ENCODE data around the gene ACR. TPM values are rescaled to one million over a fixed set of nuclear protein-coding genes. Genes with fewer than 3 reads are reported as not detected.
A peak's percentile ranks its signal among the peaks of the same experiment; 100 is the strongest.

Gene ACR
- total RNA-seq, 1 donor from 2014 or later = 0.22 TPM

DNA sequence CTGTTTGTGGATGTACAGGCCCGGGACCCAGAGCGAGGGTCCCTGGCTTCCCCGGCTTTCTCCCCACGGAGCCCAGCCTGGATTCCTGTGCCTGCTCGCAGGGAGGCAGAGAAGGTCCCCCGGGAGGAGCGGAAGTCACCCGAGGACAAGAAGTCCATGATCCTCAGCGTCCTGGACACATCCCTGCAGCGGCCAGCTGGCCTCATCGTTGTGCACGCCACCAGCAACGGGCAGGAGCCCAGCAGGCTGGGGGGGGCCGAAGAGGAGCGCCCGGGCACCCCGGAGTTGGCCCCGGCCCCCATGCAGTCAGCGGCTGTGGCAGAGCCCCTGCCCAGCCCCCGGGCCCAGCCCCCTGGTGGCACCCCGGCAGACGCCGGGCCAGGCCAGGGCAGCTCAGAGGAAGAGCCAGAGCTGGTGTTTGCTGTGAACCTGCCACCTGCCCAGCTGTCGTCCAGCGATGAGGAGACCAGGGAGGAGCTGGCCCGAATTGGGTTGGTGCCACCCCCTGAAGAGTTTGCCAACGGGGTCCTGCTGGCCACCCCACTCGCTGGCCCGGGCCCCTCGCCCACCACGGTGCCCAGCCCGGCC lies 16.7 kb upstream of the ACR start:
- no peak for DNase-seq (ENCODE audit: extremely low spot score, unreplicated experiment)
- TF ChIP-seq, protein P1, sequence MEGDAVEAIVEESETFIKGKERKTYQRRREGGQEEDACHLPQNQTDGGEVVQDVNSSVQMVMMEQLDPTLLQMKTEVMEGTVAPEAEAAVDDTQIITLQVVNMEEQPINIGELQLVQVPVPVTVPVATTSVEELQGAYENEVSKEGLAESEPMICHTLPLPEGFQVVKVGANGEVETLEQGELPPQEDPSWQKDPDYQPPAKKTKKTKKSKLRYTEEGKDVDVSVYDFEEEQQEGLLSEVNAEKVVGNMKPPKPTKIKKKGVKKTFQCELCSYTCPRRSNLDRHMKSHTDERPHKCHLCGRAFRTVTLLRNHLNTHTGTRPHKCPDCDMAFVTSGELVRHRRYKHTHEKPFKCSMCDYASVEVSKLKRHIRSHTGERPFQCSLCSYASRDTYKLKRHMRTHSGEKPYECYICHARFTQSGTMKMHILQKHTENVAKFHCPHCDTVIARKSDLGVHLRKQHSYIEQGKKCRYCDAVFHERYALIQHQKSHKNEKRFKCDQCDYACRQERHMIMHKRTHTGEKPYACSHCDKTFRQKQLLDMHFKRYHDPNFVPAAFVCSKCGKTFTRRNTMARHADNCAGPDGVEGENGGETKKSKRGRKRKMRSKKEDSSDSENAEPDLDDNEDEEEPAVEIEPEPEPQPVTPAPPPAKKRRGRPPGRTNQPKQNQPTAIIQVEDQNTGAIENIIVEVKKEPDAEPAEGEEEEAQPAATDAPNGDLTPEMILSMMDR (conservative IDR thresholded peaks at IDR 0.05) = no peak
- peaks cover 43% of the 10 kb centered on the region for H3K27me3 Mint-ChIP-seq
- H3K27ac Mint-ChIP-seq = no peak overlapping the region
- H3K36me3 Mint-ChIP-seq = peaks cover 11% of the 10 kb centered on the region
- no peaks in the 10 kb centered on the region for H3K4me1 Mint-ChIP-seq (ENCODE audit: unreplicated experiment)
- H3K9me3 Mint-ChIP-seq = no peaks in the 10 kb centered on the region
- no peak overlapping the region for H3K4me3 Mint-ChIP-seq

DNA sequence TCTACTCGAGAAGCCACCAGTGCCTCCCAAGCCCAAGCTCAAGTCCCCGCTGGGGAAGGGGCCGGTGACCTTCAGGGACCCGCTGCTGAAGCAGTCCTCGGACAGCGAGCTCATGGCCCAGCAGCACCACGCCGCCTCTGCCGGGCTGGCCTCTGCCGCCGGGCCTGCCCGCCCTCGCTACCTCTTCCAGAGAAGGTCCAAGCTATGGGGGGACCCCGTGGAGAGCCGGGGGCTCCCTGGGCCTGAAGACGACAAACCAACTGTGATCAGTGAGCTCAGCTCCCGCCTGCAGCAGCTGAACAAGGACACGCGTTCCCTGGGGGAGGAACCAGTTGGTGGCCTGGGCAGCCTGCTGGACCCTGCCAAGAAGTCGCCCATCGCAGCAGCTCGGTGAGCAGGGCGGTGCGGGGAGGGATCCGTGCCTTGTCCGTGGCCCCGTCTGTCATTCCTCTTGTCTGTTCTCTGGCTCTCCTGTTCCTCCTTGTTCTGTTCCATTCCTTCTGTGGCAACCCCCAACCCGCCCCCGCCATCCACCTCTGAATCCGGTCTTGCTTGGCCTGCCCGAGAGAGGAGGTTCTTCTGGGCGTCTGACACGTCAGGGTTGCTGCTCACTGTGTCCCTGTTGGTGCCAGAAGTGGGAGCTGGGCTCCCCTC lies 15.8 kb upstream of the ACR start:
- H3K27ac Mint-ChIP-seq = no peak overlapping the region
- no peak for DNase-seq (ENCODE audit: extremely low spot score, unreplicated experiment)
- TF ChIP-seq, protein P1 (conservative IDR thresholded peaks at IDR 0.05) = no peak
- no peaks in the 10 kb centered on the region for H3K4me1 Mint-ChIP-seq (ENCODE audit: unreplicated experiment)
- H3K27me3 Mint-ChIP-seq = peaks cover 38% of the 10 kb centered on the region
- peak overlapping the region; percentile 34 for H3K4me3 Mint-ChIP-seq
- no peaks in the 10 kb centered on the region for H3K9me3 Mint-ChIP-seq
- peaks cover 13% of the 10 kb centered on the region for H3K36me3 Mint-ChIP-seq

DNA sequence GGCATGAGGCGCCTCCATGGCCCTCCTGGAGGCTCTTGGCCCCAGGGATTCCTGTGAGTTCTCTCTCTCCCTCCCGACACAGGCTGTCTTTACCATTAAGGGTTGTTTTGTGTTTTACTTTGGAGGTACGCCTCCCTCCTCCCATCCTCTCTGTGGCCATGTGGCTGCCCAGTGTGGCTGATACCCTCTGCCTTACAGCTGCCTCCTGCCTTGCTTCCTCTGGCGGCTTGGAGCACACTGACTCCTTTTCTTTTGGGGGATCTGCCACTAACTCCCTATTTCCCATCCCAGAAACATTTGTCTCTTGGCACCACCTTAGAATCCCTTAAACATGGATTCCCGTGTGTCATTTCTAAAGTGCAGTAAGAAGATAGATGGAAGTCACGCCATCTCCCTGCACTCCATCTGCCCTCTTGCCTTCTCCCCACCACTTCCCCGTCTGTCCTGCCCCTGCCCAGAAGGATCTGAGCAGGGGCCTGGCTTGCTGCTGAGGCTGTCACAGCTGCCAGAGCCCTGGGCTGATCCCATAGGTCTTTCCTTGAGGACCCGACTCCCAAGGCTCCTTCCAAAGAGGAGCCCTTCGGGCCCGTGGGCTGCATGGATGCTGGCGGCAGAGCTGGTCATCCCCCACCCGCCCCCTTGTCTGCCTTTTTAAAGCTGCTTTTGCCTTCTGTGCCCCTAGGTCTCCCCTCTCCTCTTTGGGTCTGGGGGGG lies 15.1 kb upstream of the ACR start:
- peaks cover 31% of the 10 kb centered on the region for H3K27me3 Mint-ChIP-seq
- no peak overlapping the region for H3K27ac Mint-ChIP-seq

DNA sequence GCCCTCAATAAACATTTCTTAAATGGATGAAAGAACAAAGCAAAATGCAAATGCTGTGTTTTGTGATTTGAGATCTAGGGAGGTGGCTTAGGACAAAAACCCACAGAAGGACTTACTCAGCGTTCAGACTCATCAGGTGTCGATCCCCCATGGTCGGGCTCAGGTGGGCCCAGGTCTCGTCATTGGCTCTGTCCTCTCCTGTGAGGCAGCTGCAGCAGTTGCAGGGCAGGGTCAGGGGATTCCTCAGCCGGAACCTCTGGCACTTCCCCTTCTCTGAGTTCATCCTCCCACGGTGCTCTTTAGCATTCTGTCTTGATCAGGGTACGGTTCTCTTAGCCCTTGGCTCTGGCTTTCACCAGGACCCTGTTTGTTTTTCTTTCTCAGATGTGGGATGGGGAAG lies 14.0 kb upstream of the ACR start:
- Mint-ChIP-seq H3K4me1 (ENCODE audit: unreplicated experiment) (no peaks in the 10 kb centered on the region), H3K27ac (no peak overlapping the region), H3K9me3 (no peaks in the 10 kb centered on the region), H3K4me3 (no peak overlapping the region), H3K36me3 (peaks cover 16% of the 10 kb centered on the region), H3K27me3 (peaks cover 19% of the 10 kb centered on the region)
- TF ChIP-seq, protein P1 (conservative IDR thresholded peaks at IDR 0.05) = no peak
- DNase-seq (ENCODE audit: extremely low spot score, unreplicated experiment) = no peak

More for the DNA sequence above, 15.1 kb upstream of the ACR start:
- Mint-ChIP-seq H3K4me3 (peak overlapping the region; percentile 70), H3K4me1 (ENCODE audit: unreplicated experiment) (no peaks in the 10 kb centered on the region), H3K9me3 (no peaks in the 10 kb centered on the region), H3K36me3 (peaks cover 16% of the 10 kb centered on the region)
- no peak for DNase-seq (ENCODE audit: extremely low spot score, unreplicated experiment)
- TF ChIP-seq, protein P1 (conservative IDR thresholded peaks at IDR 0.05) = no peak

DNA sequence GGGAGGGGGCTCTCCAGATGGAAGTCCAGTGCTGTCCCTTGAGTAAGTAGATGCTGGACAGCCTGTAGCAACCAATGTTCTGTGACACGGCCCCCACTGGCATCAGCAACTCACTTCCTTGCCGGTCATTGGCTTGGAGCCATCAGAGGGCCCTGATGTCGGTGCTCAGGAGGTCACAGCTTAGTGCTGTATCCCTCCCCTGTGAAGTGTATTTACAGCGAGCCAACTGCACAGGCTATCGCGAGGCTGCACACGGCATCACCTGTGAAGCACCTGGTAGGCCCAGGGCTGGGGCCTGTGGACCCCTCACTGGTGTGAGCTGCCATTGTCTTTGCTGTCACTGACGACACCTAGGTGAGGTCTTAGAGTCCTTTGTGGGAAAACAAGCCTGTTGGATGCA lies 13.4 kb upstream of the ACR start:
- no peak for DNase-seq (ENCODE audit: extremely low spot score, unreplicated experiment)
- no peaks in the 10 kb centered on the region for H3K4me1 Mint-ChIP-seq (ENCODE audit: unreplicated experiment)
- no peaks in the 10 kb centered on the region for H3K9me3 Mint-ChIP-seq
- TF ChIP-seq, protein P1 (conservative IDR thresholded peaks at IDR 0.05) = no peak
- H3K27me3 Mint-ChIP-seq = peaks cover 13% of the 10 kb centered on the region
- H3K4me3 Mint-ChIP-seq = no peak overlapping the region
- H3K27ac Mint-ChIP-seq = no peak overlapping the region
- H3K36me3 Mint-ChIP-seq = peaks cover 16% of the 10 kb centered on the region

Data from type B pancreatic cell (in vitro differentiated cells).